ENCODE data around the gene MAP3K12. TPM values are rescaled to one million over a fixed set of nuclear protein-coding genes. Genes with fewer than 3 reads are reported as not detected.

Gene MAP3K12
- total RNA-seq, 2 donors from 2014 or later, result 27.9 to 36.8 TPM

DNA sequence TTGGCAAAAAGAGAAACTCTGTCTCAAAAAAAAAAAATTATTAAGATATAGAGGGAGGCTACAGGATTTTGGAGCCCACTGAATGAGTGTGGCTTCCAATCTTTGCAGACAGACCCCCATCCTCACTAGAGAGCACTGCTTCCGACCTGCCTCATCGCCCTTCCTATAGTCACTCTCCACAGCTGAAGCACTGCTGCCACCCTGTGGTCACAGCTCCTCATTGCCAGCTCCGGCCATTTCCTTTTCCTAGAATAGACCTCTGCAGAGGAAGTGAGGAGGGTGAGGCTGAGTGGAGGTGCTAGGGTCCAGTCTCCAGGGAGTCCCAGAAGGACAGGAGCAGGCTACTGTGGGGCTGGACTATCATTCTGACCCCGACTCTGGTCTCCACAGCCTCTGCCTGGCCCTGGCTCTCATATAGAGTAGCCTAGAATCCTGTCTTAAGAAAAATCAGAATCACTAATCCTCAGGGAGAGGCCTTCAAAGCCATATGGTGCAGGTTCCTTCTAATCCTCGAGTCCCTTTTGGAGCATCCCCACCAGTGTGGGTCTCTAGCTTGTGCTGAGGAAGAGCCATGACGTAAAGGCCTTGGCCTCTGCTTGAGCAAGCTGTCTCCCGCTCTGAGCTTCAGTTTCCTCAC, 9.4 kb upstream of the MAP3K12 start:
- Histone ChIP-seq H3K36me3 (peaks cover 25% of the 10 kb centered on the region), H3K4me1 (ENCODE audit: control insufficient read depth in 1 of 2, low read depth in 2 of 2) (peaks cover 14 to 53% of the 10 kb centered on the region in 2 donors), H3K9me3 (no peaks in the 10 kb centered on the region), H3K27me3 (replicated peaks; ENCODE audit: insufficient read depth) (no peaks in the 10 kb centered on the region), H3K27ac (peak overlapping the region; percentile 31 to 55), H3K4me3 (peak overlapping the region; percentile 15)
- ATAC-seq (ENCODE audit: insufficient number of reproducible peaks, low FRiP score, low read depth) (peak; percentile 26), DNase-seq (ENCODE audit: low spot score) (peak; percentile 50)
- peak; percentile 90 for TF ChIP-seq CTCF (IDR thresholded peaks at IDR 0.05)

- H3K9me3 ChIP-seq, result no peaks in the 10 kb centered on the region
- TF ChIP-seq CTCF (IDR thresholded peaks at IDR 0.05), result no peak
- DNase-seq (ENCODE audit: low spot score) (no peak), ATAC-seq (ENCODE audit: insufficient number of reproducible peaks, low FRiP score, low read depth) (no peak)
- peaks cover 18% of the 10 kb centered on the region for H3K36me3 ChIP-seq
- peak overlapping the region; percentile 20 to 99 for H3K27ac ChIP-seq
- no peaks in the 10 kb centered on the region for H3K27me3 ChIP-seq (replicated peaks; ENCODE audit: insufficient read depth)
- no peak overlapping the region for H3K4me3 ChIP-seq
- peaks cover 21 to 63% of the 10 kb centered on the region in 2 donors for H3K4me1 ChIP-seq (ENCODE audit: control insufficient read depth in 1 of 2, low read depth in 2 of 2)
These were observed 8.3 kb upstream of the MAP3K12 start for GRCh38 chr12:53507603-53507885.

GRCh38 chr12:53506881-53507602, 7.8 kb upstream of the MAP3K12 start, which contains the start of gene NPFF:
Gene NPFF (minus strand): TSS chr12:53507484. CDS start chr12:53507474, 10 bp downstream.
- H3K9me3 ChIP-seq, result no peaks in the 10 kb centered on the region
- H3K27me3 ChIP-seq (replicated peaks; ENCODE audit: insufficient read depth), result no peaks in the 10 kb centered on the region
- DNase-seq (ENCODE audit: low spot score), result no peak
- H3K27ac ChIP-seq, result peak within 1 kb of the TSS; percentile 70 to 99
- H3K4me1 ChIP-seq (ENCODE audit: control insufficient read depth in 1 of 2, low read depth in 2 of 2), result peaks cover 25 to 68% of the 10 kb centered on the region in 2 donors
- H3K4me3 ChIP-seq, result peak within 1 kb of the TSS; percentile 15
- no peak for TF ChIP-seq CTCF (IDR thresholded peaks at IDR 0.05)
- H3K36me3 ChIP-seq, result peaks cover 13% of the 10 kb centered on the region
- ATAC-seq (ENCODE audit: insufficient number of reproducible peaks, low FRiP score, low read depth), result no peak

DNA sequence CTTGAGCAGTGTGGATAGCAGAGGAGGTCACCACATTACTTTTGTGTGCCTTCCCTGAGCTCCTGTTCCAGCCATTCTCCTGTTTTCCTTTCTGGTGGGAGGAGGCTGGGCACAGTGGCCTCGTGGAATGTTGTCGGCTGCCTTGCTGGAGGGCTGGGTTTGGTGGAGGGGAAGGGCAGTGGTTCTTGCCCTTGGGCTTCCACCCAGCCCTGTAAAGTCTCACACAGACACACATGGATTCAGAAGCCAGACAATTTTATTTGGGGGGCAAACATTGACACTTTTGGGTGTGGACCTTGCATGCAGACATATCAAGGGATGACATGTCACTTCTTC, 7.2 kb upstream of the MAP3K12 start:
- H3K9me3 ChIP-seq, result no peaks in the 10 kb centered on the region
- H3K27ac ChIP-seq, result peak overlapping the region; percentile 70 to 99
- H3K4me1 ChIP-seq (ENCODE audit: control insufficient read depth in 1 of 2, low read depth in 2 of 2), result peaks cover 31 to 74% of the 10 kb centered on the region in 2 donors
- TF ChIP-seq CTCF (IDR thresholded peaks at IDR 0.05), result no peak
- ATAC-seq (ENCODE audit: insufficient number of reproducible peaks, low FRiP score, low read depth), result no peak
- no peaks in the 10 kb centered on the region for H3K27me3 ChIP-seq (replicated peaks; ENCODE audit: insufficient read depth)
- H3K4me3 ChIP-seq, result no peak overlapping the region
- DNase-seq (ENCODE audit: low spot score), result no peak
- H3K36me3 ChIP-seq, result peaks cover 6% of the 10 kb centered on the region

GRCh38 chr12:53505555-53506449, 6.5 kb upstream of the MAP3K12 start:
- ATAC-seq (ENCODE audit: insufficient number of reproducible peaks, low FRiP score, low read depth) (no peak), DNase-seq (ENCODE audit: low spot score) (no peak)
- Histone ChIP-seq H3K27me3 (replicated peaks; ENCODE audit: insufficient read depth) (no peaks in the 10 kb centered on the region), H3K4me1 (ENCODE audit: control insufficient read depth in 1 of 2, low read depth in 2 of 2) (peaks cover 31 to 75% of the 10 kb centered on the region in 2 donors), H3K27ac (peak overlapping the region; percentile 70 to 99), H3K36me3 (peaks cover 2% of the 10 kb centered on the region), H3K4me3 (no peak overlapping the region), H3K9me3 (no peaks in the 10 kb centered on the region)
- no peak for TF ChIP-seq CTCF (IDR thresholded peaks at IDR 0.05)

Measured in thoracic aorta (tissue), 2 donors.